ENCODE results near the gene DCLK2.

DCLK2 gene

DNA sequence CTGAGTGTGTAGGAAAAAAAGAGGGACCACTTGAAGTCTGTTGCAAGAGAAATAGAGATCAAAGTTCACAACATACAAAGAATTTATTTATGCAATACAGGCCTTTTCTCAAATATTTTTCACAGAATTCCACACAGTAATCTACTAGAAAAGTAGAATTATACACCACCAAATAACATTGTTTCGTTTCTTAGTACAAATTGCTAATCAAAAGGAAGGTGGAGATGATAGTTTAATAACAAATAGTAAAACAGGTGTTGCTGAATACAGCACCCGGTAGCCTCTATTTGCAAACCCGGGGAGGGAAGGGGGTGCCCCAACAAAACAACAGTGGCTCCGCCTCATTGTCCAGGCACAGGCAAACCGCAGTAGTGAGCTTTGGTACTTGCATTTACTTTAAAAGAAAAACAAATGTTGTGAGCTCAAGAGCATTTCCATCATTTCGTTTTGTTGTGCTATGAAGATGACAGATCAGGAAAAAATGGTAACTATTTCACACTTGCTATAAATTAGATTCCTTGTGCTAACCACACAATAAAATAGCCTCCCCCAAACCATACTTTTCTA lies 186.4 kb downstream of the DCLK2 start:
- no peak for DNase-seq (ENCODE audit: low read depth)

DNA sequence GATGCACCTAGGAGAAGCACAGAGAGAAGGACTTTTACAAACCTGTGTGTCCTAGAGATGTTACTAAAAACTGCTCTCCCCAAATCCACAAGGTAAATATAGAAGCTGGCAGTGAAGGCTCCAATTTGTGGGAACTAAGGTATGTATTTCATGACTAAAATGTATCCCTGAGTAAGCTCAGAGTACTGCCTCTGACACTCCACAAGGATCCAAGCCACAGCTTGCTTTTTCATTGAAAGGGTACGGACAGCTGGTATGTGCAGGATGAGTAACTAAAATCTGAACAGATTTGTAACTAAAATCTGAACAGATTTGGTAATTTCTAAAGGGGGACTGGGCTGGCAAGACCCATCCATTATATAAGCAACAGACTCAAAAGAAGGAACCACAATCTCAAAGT lies 187.6 kb downstream of the DCLK2 start:
- no peak for DNase-seq (ENCODE audit: low read depth)

DNA sequence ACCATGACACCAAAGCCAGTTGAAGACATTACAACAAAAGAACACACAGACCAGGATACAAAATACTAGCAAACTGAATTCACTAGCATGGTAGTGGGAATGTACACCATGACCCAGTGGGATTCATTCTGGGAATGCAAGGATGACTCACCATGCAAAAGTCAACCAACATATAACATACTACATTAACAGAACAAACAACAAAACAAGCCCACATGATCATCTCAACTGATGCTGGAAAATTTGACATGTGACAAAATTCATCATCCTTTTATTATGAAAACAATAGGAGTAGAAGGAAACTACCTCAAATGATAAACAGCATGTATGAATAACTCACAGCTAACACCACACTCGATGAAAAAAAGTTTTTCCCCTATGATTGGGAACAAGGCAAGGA lies 190.2 kb downstream of the DCLK2 start:
- DNase-seq (ENCODE audit: low read depth) = no peak

DNA sequence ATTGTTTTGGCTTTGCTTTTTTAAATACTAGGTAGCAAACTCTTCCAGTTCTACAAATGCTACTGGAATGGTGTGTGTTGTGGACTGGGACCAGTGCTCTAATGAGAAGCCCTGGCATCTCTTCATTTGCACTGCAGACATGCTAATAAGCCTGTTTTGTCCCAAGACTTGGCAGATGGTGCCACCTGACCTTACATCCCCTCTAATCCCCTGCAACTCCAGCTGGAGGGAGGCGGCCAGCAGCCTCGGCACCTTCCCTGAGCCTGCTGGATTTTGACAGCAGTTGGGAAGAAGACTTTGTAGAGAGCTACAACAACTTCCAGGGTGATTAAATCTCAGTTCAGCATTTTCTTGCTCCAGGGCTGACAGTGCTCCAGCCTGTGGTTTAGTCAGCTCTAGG lies 200.0 kb downstream of the DCLK2 start:
- DNase-seq (ENCODE audit: low read depth) = no peak

DNA sequence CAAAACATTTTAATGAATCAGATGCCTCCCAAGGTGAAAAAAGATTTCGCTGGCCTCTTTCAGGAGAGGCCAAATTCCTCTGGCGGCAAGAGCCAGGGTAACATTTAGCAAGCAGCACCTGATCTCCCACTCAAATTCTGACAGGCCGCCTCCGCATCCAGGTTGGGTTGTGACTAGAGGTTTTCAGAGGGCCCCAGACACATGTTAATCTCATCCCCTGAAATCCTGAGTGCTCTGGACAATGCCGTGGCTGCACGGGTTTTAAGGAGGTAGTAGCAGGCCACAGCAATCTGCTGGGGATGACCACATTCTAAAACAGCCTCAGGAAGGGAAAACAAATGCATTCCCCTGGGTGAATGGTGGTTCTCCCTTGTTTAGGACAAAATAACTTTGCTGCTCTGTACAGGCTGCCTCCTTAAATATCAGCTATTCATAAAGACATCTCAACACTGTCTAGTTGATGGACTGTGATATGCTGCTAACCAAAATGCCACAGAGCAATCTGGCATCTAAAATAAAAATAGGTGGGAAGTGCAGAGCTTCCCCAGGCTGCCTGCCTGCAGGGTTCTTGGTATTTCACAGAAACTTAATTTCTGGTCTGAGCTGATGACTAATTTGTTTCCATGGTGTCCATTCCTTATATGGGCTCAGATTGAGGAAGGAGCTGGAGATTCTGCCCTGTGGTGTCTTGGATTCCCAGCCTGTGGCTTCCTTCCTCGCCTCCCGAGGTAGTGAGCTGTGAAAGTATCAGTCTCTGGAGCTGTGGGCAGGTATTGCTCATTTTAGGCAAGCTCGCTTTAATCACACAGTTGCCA lies 202.0 kb downstream of the DCLK2 start:
- no peak for DNase-seq (ENCODE audit: low read depth)

DNA sequence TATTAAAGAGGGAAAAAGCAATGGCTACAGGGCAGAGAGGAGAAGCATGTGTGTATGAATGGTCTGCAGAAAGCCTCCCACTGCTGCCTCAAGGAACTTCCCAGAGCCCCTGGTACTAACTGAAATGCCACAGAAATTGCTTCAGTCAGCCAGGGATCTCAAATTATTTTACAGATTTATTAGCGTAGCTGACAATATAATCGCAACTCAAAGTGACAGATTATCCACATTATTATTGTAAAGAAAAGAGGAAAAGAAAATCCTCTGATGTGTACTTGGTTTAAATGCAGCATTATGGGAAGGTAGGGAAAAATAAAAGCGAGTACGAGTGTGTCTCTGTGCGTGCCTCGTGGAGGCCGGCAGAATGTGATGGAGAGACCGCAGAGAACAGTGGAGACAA lies 202.7 kb downstream of the DCLK2 start:
- DNase-seq (ENCODE audit: low read depth) = no peak

DNA sequence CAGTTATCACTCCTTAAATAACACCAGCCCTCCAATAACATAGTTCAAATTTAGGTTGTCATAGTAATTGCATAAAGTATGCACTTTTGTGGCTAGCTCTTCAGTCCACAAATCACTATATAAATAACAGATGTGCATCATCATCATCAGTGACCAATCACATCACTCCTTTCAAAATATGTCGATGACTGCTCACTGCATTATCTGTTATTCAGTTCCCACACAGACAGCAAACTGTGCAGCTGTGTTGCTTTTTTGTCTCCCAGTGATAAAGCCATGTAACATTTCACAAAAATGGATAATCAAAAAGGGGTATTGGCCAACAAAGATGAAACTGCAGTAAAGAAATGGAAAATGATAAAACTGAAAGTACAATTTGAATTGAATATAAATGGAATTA lies 205.4 kb downstream of the DCLK2 start:
- DNase-seq (ENCODE audit: low read depth) = no peak

DNA sequence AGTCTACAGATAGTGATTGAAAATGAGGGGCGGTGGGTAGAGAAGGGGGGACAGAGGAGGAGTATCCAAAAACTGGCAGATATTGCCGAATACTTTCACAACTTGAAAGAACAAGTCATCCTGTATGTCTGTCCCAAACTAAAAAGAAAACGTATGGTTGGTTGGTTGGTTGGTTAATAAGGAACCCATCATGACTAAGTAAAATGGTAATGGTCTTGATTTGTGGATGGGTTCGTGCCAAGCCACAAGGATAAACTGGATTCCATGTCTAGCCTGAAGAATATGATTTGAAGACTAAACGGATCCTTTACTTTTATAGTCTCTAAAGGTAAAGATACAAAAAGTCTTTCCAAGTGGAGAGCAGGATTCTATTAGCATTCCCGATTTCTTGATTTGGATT lies 208.4 kb downstream of the DCLK2 start:
- no peak for DNase-seq (ENCODE audit: low read depth)

DNA sequence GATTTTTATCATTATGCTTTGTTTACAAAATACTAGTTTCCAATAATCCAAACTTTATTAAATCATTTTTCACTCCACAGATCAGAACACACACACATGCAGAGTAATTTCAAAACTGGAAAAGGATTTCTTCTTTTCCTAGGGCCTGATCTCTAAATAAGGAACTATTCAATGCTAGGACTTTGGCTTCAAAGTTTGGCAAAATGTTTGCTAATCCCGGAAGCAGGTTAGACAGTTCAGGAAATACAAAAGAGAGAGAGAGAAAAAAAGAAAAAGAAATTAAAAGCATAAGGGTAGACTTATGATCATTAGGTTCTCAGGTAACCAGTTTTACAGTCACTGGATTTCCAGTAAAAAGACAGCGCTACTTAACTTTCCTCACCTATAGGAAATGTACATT lies 211.0 kb downstream of the DCLK2 start:
- no peak for DNase-seq (ENCODE audit: low read depth)

DNA sequence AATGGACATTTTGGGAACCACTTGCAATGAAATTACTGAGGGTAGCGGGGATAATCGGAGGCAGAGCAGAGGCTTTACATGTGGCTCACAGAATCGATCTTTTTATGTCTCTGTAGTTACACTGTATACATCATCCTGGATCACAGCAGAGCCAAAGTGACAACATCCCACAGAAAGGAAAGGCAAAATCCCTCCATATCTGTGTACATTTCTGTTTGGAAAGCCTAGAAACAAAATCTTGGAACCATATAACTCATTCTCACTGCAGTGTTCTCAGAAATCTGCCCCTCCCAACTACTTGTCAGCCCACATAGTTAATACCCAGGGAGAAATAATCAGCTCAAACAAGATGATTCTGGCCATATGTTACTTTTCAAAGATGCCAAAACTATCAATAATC lies 211.6 kb downstream of the DCLK2 start:
- no peak for DNase-seq (ENCODE audit: low read depth)

DNA sequence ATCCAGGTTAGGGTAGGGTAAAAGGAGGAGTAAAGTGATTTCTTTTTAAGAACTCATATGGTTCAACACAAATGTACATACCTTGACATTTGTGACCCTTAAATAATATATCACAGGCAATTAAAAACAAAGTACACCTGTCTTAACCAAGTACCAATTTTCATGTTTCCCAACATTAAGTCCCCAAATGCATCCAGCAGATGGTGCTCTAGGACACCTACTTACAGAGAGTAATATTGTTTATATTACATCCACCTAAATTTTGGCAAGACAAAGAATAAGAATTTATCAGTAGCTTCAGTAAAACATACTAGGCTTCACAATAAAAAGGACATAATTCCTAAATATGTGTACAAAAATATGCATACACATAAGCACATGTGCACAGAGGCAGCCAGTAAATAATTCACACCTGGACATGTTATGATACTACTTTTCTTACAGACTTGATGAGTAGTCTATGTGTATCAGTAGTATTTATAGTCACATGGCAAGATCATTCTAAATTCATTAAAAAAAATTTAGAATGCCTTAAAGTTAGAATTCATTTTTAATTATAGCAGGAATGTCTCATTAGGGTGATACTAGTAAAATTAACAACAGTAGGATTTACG lies 219.7 kb downstream of the DCLK2 start:
- DNase-seq (ENCODE audit: low read depth) = no peak

DNA sequence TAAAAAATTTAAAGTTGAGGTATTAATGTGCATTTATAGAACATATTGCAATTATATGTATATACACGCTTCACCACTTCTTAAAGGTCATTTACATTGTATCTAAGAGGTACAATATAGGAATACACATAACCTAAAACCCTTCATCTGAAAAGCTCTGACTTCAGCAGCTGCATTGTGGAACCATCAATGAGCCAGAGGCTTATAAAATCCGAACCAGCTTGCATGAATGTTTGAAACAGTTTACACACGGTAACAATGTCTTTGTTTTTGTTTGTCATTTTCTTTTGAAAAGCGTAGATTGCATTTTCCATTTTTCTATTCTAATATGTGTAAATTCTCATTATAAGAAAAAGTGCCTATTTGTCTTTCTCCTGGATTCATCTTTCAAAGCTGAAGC lies 221.6 kb downstream of the DCLK2 start:
- no peak for DNase-seq (ENCODE audit: low read depth)

DNA sequence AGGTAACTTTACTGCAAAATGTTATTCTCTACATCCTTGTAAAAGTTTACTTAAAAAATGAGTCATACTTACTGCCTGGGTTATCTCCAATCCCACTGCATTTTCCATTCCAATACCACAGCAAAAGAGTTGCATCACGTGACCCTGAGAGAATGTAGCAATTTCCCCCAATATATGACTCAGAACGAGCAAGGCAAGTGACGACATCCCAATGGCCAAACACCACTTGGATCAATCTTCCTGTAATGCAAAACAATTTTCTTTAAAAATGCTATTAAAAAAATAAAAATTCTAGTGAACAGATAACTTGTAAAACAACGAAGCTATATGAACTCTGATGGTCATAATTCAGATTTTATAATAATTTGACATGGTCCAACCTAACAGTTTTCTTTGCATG lies 224.3 kb downstream of the DCLK2 start:
- DNase-seq (ENCODE audit: low read depth) = no peak

DNA sequence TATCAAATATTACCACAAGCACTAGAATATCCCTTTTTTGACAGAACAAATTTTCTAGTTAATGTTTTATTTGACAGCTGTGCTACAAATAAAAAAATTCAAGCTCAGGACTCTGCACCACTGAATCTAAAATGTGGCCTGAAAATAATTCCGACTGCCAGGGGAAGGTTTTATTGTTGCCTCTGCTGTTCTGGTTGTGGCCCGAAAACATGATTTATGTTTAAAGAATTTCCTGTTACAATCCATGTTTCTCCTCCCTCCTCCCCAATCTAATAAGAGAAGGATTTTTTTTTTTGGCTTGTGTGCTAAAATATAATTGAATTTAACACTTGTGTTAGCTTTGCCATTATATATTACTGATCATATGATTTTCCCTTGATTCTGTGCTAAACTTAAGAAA lies 227.8 kb downstream of the DCLK2 start:
- DNase-seq (ENCODE audit: low read depth) = no peak

DNA sequence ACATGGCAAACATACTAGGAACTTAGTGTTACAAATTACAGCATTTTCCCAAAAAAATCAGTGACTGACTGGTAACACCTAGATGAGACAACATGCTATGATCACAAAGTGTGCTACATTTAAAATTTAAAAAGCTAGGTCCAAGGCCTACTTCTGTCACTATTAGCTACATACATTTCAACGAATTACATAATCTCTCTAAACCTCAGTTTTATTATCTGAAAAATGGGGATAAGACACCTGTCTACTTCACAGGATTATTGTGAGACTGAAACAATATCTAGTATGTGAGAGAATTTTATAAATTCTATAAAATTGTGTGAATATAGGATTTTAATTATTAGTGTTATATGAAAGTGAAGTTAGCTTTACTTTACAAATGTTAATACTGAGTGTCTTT lies 228.5 kb downstream of the DCLK2 start:
- DNase-seq (ENCODE audit: low read depth) = no peak
